GM19193 (cell line): ENCODE data around the gene FILIP1L.

ENCODE experiments used
- POLR2A ChIP-seq: IDR thresholded peaks from 4 replicates; pipeline ENCODE4 v1.6.1; 2011; ENCODE audit not compliant: insufficient read depth, insufficient read length; ENCODE audit errors: extremely low read depth

FILIP1L gene

DNA sequence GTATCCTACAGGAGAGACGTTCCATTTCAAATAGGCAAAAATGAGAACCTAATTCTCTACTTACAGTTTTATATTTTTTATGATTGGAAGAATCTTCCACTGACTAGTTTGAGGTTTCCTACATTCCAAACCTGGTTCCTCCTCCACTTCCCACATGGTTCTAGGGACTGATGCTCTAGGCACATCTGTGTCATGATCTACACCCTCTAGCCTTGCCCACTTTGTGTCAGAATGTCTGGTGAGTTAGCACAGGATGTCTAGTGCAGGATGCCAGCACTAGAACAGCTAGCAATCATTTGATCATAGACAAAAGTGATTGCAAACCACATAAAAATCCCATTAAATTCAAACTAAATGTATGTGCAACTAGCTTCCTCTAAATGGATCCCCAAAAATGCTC lies 26.7 kb upstream of the FILIP1L start:
- no peak for TF ChIP-seq POLR2A

DNA sequence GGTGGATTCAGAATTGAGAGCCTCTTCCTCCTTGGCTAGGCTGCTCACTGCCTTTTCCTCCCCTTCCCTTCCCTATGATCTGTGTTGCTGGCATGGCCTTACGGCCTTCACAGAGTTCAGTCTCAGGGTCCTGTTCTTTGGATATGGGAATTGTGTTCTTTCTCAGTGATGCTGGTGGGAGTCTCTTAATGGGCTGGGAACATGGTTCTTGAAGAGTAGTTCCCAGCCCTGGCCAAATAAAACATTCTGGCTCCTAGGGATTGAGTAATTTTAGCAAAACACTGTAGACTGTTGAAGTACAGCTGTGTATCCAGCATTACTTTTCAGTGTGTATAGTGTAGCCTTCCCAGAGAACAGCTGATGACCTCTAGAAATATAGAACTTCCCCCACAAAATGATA lies 22.6 kb upstream of the FILIP1L start:
- TF ChIP-seq POLR2A = no peak

DNA sequence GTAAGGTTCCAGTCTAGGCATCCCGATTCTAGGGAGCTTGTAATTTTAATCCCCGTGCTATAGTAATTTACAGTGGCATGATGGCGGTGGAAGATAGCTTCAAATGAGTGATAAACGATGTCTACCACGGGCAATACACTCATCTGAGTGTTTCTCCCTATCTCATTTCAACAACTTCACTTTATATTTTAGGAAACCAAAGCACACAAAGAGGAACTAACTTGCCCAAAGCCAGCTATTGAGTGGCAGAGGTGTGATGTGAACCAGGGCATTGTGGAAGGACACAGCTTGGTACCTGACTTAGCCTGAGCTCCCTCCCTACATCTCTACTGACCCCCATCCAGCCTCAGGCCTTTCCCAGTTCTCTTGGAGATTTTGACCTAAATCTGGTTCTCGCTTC lies 16.9 kb upstream of the FILIP1L start:
- TF ChIP-seq POLR2A = no peak

DNA sequence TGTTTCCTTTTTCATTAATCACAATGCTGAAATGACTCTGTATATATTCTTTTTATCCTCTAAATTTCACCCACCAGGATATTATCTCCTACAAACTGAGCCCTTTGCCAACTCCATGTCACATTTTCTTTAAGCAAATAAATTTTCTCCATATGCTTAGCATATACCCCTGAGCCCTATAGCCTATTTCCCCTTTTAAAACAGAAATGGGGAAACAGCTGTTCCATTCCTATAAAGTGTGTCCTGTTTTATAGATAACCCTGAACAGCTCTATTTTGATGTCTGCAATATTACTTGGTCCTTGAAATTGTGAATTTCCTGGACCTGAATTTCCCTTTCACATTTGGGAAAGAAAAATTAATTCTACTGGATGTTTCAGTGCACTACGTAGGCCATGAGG lies 15.6 kb upstream of the FILIP1L start:
- no peak for TF ChIP-seq POLR2A

DNA sequence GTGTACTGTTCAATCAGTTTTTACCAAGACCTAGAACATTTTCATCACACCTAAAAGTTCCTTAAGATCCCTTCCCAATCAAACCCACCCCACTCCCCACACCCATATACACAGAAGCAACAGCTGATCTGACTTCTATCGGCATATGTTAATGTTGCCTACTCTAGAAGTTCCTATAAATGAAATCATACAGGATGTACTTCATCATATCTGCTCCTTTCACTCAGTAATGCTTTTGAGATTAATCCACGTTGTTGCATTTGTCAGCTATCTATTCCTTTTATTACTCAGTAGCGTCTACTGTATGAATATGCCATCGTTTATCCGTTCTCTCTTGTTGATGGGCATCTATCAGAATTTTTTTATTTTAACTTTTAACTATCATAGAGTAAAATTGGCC lies 14.3 kb upstream of the FILIP1L start:
- TF ChIP-seq POLR2A = no peak

DNA sequence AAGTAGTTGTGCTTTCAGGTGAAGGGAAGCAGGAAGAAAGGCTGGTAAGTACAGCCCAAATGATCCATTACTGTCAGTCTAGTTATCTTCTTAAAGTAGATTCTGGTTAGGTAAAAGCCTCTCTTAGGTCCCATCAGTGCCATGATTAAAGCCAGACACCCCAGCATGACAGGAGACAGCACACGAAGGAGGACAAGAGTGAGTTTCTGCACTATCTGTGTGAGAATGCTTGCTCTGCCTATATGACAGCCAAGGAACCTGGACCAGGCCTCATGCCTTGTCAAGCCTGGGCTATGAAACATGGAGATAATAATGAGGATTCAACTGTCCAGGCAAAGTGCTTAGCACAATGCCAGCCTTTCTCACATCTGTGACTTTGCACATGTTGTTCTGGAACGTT lies 13.5 kb upstream of the FILIP1L start:
- no peak for TF ChIP-seq POLR2A

DNA sequence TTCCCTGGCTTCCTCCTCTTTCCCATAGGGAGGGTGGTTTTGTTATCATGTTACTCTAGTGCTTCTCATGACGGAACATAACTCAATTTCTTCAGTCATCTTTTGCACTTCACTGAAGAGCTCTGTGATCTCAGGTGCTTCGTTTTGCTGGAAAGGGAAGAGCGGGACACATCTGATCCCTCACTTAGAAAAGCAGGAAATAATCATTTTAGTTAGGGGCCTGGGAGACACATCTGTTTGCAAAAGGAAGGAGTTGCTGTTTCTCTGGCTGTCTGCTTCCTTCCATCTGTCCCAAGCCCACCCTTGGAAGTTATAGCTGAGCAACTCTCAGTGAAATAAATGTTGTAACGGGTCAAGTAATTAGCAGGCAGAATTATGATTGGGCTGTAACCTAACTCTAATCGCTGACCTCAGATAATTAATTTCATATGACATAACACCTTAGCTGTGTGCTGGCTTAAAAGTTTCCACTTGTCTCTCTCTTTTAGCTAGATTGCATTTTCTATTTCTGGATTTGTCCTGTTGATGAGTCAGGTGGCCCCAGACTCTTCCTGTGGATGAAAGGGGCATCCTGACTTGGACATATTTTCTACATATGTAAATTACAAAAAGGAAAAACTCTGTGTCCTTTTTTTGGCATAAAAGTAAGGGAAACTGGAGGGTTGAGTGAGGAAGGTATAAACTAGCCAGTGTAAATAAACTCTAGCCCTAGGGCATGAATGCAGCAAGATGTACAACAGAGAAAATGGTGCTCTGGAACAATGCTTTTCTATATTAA lies 11.0 kb upstream of the FILIP1L start:
- TF ChIP-seq POLR2A = no peak

DNA sequence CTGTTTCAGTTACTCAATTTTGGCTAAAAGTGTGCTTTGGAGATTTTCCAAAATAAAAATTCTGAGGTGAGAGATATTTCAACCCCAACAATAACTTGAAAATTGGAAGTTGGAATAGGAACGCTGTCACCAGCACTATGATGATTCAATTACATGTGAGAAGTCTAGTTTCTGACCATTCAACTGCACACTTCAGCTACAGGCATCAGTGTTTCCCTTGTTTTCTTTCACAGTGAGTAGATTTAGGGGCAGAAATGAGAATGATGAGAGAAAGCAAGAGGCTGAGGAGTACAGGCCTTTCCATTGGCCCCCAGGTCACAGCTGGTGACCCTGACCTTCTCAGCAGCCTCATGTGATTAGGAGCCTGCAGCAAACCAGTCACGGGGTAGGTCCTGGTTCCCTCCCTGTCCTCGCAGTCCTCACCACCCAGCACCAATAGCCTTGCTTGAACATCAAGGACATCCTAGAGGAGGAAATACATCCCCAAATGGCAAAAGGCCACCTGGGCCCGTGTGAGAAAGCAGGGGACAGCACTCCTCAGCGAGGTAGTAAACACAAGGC lies 10.0 kb upstream of the FILIP1L start:
- no peak for TF ChIP-seq POLR2A

DNA sequence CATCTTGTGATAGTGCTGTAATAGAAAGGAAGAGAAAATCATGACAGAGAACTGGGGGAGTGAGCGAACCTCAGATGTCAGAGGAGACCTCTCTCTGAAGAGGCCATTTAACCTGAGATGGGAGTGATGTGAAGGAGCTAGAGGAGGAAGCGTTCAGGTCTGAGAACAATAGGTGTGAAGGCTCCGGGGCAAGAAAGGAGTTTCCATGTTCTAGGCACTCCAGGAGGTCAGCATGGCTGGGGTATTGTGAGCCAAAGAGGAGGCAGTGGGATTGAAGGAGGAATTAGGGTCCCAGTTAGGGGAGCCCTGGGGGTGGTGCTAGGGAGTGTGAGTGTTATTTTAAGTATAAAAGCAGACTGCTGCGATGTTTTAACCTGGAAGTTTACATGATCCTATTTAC lies 8.8 kb upstream of the FILIP1L start:
- TF ChIP-seq POLR2A = no peak

DNA sequence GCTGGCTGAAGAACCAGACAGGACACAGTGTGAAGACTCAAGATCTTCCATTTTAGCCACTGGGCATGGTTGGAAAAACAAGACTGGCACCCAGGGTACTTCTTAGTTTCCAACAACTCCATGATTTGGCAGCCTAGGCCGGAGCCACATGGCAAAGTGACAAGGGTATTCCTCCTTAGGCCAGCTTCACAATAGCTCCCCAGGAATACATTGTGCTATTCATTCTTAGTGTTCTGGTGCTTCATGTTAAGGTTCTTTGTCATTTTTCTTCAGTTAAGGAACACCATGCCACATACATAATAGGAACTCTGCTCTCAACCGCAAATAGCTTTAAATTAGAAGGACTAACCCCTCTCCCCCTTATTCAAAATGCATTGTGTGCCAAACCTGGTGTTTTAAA lies 8.0 kb upstream of the FILIP1L start:
- no peak for TF ChIP-seq POLR2A

DNA sequence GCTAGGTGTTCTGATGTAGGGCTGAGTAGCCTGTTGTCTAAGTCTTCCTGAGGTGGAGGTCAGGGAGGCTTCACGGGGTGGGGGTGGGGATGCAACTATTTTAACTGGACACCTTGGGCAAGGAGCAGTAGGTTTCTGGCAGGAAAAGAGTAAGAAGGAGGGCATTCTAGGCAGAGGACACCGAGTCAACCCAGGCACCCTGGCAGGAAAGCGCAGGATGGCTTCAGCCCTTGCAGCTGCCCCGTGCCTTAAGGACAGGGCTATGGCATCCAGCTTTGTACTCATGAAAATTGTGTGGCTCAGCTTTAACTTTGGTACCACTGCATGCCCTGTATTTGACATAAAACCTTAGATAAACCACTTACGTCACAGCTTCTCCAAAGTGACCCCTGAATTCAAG lies 6.4 kb upstream of the FILIP1L start:
- TF ChIP-seq POLR2A = no peak

DNA sequence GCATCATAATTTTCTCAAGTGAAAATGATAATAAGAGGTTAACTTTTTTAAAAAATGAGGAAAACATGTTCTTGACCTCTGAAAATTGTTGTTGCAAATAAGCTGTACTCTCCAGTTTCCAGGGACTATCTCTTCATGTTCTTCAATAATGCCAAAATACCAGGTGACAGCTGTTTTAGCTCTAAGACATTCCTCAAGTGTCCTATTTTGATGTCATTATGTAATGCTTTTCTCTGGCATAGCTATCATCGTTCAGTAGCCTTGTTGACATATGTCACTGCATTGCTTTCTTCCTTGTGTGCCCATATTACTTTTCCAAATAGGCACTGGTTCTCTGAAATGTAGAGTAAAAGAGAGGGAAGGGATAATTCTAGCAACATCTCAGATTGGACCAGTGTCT lies 5.7 kb upstream of the FILIP1L start:
- no peak for TF ChIP-seq POLR2A

DNA sequence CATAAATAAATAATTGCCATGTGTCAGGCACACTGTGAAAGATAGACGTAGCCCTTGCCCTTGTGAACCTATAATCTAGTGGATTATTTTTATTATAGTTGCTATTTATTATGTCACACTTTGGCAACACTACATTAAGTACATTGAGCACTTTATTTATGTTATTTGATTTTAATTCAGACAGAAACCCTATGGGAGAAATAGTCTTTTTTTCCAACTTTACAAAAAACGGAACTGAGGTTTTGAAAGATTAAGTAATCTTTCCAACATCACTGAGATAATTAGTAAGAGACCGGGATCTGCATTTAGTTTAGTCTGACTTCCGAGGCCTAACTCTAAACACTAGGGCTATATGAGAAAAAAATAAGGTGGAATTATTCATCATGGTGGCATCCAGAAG lies 2.8 kb upstream of the FILIP1L start:
- TF ChIP-seq POLR2A = no peak

DNA sequence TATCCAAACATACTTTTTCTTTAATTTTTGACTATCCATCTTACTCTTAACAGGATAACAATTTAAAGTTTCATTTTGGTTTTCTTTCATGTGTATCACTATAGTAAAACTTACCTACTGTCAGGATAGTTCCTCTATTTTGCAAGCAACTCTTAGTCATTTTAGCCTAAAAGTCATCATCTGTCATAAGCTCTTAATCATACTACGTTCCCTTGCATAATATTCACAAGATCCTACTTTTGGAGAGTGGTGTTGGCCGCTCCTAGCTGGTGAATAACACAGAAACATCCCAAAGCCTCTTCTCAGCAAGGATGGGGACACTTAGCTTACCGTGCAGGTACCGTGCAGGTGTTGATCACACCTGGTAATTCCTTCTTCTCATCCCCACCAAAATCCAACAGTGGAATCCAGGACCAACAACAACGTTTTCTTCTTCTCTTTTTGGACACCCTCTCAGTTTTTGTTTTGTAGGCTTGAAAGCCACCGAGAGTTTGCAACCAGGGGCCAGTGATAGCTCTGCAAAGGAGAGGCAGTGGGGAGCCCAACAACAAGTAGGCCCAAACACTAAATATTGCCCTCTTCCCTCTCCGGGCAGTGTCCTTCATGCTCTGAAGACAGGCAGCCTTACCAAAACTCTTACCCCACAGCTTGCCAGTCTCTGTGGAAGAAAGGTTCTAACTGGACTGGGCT lies 433 bp downstream of the FILIP1L start:
- TF ChIP-seq POLR2A = no peak

DNA sequence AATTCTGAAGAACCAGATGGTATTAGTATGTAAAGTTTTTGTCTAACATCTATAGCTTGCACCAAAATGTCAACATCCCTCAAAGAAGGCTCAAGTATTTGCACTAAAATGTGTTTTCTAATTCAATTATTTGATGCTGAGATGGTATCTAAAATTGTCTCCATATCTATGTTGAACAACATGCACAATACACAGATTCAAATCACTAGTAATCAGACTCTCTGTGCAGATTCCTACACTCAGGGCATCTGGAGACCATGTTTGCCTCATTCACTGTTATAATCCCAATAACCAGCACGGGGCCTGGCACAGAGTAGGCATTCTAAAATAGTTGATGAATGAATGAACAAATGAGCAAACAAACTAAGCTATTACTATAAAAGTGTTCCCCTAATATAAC lies 2.6 kb downstream of the FILIP1L start:
- TF ChIP-seq POLR2A = no peak

DNA sequence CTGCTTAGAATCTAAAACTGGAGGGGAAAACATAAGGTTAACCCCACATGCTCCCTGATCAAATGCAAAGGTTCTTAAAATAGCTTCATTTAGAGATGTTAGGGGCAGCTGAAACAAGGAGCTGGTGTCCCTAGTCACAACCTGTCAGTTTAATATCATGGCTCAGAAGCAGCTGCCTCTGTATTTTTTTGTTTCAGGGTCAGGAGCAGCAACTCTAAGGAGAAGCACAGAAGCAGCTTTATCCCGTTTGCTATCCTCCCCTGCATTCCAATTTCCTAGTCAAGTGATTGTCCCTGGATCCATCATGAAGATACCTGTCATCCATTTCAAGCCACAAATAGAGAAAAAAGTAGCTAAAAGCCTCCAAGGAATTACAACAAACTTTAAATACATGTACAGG lies 4.1 kb downstream of the FILIP1L start:
- TF ChIP-seq POLR2A = no peak
